Peyer's patch (tissue), 4 donors: ENCODE results near the gene PDGFA.

Experiments
- CTCF ChIP-seq, 6 experiments: fragments of 450-650 bp in 4 of 6; fragments of 200-600 bp in 2 of 6; sonication (generic) in 1 of 6; IDR thresholded peaks; one replicate each; pipeline ENCODE4 v1.5.1; 2017 to 2019; ENCODE audit warnings: antibody characterized with exemption in 6 of 6, mild to moderate bottlenecking in 3 of 6, moderate library complexity in 1 of 6
- POLR2A ChIP-seq, 2 donors: fragments of 450-650 bp; IDR thresholded peaks; one replicate each; pipeline ENCODE4 v1.5.1; 2017; ENCODE audit warnings: antibody characterized with exemption in 2 of 2, mild to moderate bottlenecking in 2 of 2, moderate library complexity in 2 of 2

DNA sequence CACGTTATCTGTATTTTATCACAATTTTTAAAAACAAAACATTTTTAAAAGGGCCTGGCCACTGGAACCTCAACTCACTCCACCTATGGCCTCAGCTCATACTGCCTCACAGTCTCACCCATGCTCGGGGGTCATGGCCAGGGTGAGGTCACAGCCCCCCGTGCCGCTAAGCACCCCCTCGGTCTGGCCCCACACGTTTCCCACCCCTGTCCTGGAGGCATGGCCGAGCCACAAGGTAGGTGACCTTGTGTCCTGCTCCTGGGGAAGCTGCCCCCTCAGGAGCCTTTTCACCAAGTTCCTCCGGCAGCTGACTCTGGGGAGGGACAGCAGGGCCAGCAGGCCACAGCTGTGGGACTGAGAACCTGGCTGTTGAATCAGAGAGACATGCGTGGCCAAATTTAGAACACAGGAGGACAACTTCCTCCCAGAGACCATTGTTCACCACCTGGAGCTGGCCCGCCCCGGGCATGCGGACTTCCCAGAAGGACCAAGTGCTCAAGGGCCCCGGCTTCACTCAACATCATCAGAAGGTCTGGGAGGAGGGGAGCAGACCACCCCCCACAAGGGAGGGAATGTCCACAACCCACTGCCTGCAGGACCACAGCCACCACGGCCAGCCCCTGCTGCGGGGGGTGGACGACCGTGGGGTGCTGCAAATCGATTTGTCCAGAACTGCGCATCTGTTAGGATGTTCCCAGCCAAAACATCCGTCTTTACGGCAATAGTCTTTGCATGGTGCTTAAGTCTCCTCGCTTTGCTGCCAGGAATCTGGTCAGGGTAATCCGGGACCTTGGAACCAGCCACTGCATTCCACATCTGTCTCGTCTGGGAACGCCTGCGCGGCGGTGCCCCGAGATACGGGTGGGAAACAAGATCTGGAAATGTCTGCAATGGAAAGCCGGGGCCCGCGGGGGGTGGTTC lies 48.6 kb upstream of the PDGFA start:
- TF ChIP-seq CTCF (IDR thresholded peaks at IDR 0.05) = no peak
- TF ChIP-seq POLR2A (IDR thresholded peaks at IDR 0.05) = no peak
